Fibroblast of skin of right quadriceps (primary cell): Measurements from ENCODE around the gene BAK1.
"Not testable (repeated sequence)": the region's sequence is repeated elsewhere in the genome, so short reads cannot be mapped to it uniquely, and the experiment has no call there.

Experiments used
- DNase-seq: peaks from one replicate; pipeline ENCODE4 v3.0.0-alpha.2; 2013

The BAK1 gene

GRCh38 chr6:33585403-33586107, 5.5 kb upstream of the BAK1 start:
- DNase-seq = peak; percentile 64

- no peak for DNase-seq
Measured at GRCh38 chr6:33584700-33585402, 4.8 kb upstream of the BAK1 start.

GRCh38 chr6:33583591-33584155, 3.6 kb upstream of the BAK1 start:
- no peak for DNase-seq

- no peak for DNase-seq
Measured at GRCh38 chr6:33581186-33581585, 1.1 kb upstream of the BAK1 start.

GRCh38 chr6:33578588-33579011, 1.5 kb downstream of the BAK1 start:
- no peak for DNase-seq

- DNase-seq = no peak
Measured at GRCh38 chr6:33578164-33578563, 1.9 kb downstream of the BAK1 start.

DNA sequence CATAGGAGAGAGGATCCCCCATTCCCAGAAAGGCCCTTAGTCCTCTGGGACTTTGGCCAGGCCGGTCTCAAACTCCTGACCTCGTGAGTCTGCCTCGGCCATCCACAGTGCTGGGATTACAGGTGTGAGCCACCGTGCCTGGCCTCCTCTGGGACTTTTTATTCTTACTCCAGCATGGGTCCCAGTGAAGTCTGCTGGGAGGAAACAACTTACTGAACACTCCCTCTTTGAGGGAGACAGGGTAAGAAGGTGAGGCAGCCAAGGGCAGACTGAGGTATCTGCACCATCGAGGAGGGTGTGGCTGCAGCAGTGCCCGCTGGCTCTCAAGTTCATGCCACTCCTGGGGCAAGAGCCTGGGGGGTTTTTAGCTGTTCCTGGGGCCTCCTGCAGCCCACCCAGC, 2.4 kb downstream of the BAK1 start:
- DNase-seq = no peak

- DNase-seq = no peak
Measured at GRCh38 chr6:33577106-33577535, 3.0 kb downstream of the BAK1 start.

DNA sequence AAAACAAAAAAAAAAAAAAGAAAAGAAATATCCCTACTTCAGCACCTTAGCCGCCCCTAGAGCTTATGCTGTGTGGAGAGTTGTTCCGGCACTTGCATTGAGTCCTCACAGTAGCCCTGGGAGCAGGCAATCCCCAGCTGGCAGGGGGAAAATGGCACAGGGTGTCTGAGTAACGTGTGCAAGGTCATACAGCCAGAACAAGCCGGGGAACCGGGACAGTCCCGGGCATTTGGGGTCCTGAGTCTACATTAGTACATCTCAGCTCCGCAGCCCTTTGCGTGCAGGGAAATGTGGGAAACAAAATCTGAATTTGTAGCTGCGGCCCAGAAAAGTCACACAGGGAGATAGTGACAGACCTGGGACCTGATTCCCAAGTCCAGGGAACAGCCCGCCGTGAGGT, 3.4 kb downstream of the BAK1 start:
- DNase-seq = no peak

GRCh38 chr6:33575211-33575610, 4.9 kb downstream of the BAK1 start:
- no peak for DNase-seq

DNA sequence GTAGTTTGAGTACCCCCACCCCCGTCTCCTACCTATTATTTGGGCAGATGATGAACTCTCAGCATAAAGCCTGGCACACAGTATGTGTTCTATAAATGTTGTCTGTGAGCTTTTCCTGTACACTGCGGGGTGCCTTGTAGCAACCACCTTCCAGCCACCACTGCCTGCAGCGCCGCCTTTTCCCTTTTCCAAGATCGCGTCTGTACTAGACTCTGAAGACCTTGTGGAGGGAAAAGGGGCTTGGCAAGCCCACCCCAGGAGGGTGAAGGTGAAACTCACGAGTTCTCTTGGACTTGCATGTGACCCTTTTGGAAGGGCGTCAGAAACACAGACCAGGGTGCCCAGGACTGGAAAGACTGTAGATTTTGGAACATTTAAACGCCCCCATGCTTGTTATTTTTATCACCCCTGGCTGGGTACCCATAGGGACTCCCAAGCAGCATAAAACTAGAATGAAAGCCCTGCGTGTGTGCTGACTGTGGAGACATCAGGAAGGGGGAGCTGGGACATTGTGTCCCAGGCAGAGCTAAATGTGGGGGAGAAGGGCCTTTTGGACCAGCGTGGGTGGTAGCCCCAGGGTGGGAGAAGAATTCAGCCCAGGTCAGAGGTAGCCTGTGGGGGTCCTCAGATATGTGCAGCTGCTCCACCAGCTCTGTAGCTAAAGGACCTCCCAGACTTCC, 8.3 kb downstream of the BAK1 start:
- no peak for DNase-seq

DNA sequence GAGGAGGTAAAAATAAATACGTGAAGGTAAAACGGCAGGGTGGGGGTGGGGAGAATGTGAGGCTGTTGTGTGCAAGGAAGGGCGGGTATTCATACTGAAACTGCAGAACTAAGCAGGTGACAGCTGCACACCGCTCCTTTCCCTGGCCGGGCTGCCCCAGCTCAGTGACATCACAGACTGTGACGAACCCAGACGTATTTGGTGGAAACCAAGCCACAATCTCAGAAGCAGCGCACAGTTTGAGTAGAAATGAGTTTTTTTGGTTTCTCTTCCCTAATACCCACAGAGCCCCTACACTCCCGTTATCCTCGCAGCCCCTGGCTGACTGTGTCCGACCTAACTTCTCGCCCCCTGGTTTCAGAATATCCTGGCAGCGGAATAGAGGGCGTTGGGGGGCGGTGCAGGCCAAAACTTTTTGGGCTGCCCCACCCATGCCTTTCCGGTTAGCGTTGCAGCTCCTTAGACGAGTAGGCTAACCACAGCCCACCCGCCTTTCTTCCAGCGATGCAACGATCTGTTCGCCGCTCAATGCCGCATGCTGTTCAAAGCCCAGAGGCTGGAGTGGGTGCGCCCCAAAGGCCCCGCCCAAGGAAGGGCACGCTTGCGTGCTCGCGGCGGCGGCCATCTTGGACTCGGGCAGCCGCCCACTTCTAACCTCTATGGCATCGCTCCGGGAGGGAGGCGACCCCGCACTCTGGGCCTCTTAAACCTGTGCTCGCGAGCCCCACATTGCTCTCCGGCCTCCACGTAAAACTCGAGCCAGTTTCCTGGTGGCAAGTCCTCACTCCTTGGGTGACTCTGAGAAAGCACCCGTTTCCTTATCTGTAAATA, 9.1 kb downstream of the BAK1 start:
- DNase-seq = peak; percentile 69

GRCh38 chr6:33568826-33569570, 11.1 kb downstream of the BAK1 start:
- DNase-seq = no peak

DNA sequence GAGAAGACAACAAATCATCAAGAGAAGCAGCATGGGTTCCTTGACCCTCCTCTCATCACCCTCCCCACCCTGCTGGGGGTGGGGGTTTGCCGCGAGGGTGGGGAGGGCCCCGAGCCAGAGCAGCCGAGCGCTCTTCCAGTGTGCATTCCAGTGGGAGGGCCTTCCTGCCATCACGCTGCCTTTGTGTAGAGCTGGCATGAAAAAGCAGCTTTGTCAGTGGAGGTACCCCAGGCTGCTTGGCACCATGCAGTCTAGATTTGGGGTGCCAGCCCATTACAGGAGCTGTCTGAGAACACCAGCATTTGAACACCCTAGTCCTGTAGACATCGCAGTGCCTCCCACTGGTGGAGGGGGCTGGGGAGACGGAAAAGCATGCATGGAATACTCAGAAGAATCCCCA, 12.2 kb downstream of the BAK1 start:
- peak; percentile 15 for DNase-seq

DNA sequence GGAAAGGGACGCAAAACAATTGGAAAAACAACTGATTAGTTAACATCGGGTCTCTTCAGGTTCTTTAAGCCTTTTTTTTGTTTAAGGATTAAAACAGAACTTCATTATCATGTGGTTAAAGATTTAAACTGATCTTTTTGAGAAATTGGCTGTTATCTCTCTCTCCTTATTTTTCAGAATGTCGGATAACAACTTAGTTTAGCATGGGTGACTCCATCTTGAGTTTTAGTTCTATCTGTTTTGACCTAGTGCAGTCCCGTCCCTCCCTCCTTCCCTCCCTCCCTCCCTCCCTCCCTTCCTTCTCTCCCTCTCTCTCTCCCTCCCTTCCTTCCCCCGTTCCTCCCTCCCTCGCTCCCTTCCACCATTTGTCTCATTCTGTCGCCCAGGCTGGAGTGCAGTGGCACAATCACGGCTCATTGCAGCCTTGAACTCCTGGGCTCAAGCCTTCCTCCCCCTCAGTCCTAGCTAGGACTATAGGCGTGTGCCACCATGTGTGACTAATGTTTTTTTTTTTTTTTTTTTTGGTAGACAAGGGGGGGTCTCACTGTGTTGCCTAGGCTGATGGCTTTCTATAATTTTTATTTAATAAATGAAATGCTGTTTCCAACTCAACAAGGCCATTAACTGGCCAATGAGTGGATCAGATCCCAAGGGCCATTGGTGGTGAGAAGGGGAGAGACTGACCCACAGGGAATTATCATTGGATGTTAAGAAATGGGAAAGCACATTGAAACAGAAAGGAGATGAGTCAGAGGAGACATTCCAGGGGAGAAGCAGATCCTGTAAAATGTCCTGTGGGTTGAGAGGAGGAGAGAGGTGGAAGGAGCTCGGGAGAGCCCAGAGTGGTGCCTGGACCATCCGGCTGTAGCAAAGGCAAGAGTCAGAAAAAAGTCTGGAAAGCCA, 13.6 kb downstream of the BAK1 start:
- DNase-seq = no peak

DNA sequence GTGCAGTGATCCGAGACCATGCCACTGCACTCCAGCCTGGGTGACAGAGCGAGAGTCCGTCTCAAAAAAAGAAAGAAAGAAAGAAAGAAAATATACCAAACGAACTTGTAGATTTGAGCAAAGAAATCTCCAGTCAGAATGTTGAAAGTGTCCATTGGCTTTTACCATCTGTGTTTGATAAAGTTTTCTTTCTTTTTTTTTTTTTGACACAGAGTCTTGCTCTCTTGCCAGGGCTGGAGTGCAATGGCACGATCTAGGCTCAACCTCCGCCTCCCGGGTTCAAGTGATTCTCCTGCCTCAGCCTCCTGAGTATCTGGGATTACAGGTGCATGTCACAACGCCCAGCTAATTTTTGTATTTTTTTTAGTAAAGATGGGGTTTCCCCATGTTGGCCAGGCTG, 21.3 kb downstream of the BAK1 start:
- DNase-seq = no peak

GRCh38 chr6:33557376-33557775, 22.7 kb downstream of the BAK1 start:
- DNase-seq = no peak

GRCh38 chr6:33552883-33553282, 27.2 kb downstream of the BAK1 start:
- DNase-seq = not testable (repeated sequence)

GRCh38 chr6:33552252-33552651, 27.8 kb downstream of the BAK1 start:
- no peak for DNase-seq

DNA sequence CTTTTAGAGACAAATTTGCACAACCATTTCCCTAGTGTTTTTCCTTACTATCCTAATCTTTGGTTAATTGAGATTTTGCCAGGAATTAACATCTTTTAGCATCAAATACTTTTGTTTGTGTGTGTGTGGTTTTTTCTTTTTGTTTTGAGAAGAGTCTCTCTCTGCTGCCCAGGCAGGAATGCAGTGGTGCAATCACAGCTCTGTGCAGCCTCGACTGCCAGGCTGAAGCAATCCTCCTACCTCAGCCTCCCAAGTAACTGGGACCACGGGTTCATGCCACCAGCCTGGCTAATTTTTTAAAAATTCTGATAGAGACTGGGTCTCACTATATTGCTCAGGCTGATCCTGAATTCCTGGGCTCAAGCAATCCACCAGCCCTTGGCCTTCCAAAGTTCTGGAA, 28.5 kb downstream of the BAK1 start:
- DNase-seq = no peak

DNA sequence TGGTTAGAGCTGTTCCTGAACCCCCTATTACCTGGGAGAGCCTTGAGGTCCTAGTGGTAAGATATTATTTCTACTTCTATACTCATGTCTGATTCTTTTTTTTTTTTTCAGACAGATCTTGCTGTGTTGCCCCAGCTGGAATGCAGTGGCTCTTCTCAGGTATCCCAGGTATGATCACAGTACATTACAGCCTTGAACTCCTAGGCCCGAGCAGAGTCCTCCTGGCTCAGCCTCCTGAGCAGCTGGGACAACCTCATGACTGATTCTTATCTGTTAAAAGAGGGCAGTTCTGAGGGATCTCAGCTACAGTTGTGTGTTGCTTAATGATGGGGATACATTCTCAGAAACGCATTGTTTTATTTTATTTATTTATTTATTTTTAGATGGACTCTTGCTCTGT, 30.2 kb downstream of the BAK1 start:
- DNase-seq = no peak
